GM21825 (cell line): ENCODE results near the gene COBLL1.
A peak's percentile ranks its signal among the peaks of the same experiment; 100 is the strongest.
"Not testable (repeated sequence)": the region's sequence is repeated elsewhere in the genome, so short reads cannot be mapped to it uniquely, and the experiment has no call there.

Experiments used
- ATAC-seq: cut with Tn5 transposase; IDR thresholded peaks from one replicate; pipeline ENCODE4 v1.9.1; 2021; ENCODE audit warnings: mild to moderate bottlenecking, moderate library complexity; ENCODE audit not compliant: unreplicated experiment

COBLL1 gene

GRCh38 chr2:164860694-164861042 lies 19.0 kb upstream of the COBLL1 start:
- no peak for ATAC-seq

- ATAC-seq = not testable (repeated sequence)
Observed at GRCh38 chr2:164859906-164860693, 18.5 kb upstream of the COBLL1 start.

GRCh38 chr2:164859251-164859818 lies 17.7 kb upstream of the COBLL1 start:
- ATAC-seq = no peak

GRCh38 chr2:164852086-164852485 lies 10.5 kb upstream of the COBLL1 start:
- ATAC-seq = no peak

GRCh38 chr2:164850235-164850634 lies 8.6 kb upstream of the COBLL1 start:
- ATAC-seq = no peak

GRCh38 chr2:164849506-164849905 lies 7.9 kb upstream of the COBLL1 start:
- ATAC-seq = no peak

- no peak for ATAC-seq
Observed at GRCh38 chr2:164847981-164848741, 6.5 kb upstream of the COBLL1 start.

- no peak for ATAC-seq
Observed at GRCh38 chr2:164847291-164847690, 5.7 kb upstream of the COBLL1 start.

- no peak for ATAC-seq
Observed at GRCh38 chr2:164846276-164846675, 4.7 kb upstream of the COBLL1 start.

- ATAC-seq = no peak
Observed at GRCh38 chr2:164843346-164843911, 1.8 kb upstream of the COBLL1 start.

- ATAC-seq = no peak
Observed at GRCh38 chr2:164842624-164842966, 972 bp upstream of the COBLL1 start.

GRCh38 chr2:164840930-164841718 lies 499 bp downstream of the COBLL1 start:
- peak; percentile 50 for ATAC-seq

GRCh38 chr2:164840458-164840929 lies 1.1 kb downstream of the COBLL1 start:
- no peak for ATAC-seq

GRCh38 chr2:164839914-164840457 lies 1.6 kb downstream of the COBLL1 start:
- ATAC-seq = no peak

GRCh38 chr2:164837807-164838206 lies 3.8 kb downstream of the COBLL1 start:
- no peak for ATAC-seq

- no peak for ATAC-seq
Observed at GRCh38 chr2:164836907-164837306, 4.7 kb downstream of the COBLL1 start.

GRCh38 chr2:164835302-164835701 lies 6.3 kb downstream of the COBLL1 start:
- ATAC-seq = no peak

GRCh38 chr2:164831887-164832286 lies 9.7 kb downstream of the COBLL1 start:
- no peak for ATAC-seq

GRCh38 chr2:164831180-164831579 lies 10.4 kb downstream of the COBLL1 start:
- no peak for ATAC-seq
